ENCODE results near the gene MYL6.

MYL6 gene

DNA sequence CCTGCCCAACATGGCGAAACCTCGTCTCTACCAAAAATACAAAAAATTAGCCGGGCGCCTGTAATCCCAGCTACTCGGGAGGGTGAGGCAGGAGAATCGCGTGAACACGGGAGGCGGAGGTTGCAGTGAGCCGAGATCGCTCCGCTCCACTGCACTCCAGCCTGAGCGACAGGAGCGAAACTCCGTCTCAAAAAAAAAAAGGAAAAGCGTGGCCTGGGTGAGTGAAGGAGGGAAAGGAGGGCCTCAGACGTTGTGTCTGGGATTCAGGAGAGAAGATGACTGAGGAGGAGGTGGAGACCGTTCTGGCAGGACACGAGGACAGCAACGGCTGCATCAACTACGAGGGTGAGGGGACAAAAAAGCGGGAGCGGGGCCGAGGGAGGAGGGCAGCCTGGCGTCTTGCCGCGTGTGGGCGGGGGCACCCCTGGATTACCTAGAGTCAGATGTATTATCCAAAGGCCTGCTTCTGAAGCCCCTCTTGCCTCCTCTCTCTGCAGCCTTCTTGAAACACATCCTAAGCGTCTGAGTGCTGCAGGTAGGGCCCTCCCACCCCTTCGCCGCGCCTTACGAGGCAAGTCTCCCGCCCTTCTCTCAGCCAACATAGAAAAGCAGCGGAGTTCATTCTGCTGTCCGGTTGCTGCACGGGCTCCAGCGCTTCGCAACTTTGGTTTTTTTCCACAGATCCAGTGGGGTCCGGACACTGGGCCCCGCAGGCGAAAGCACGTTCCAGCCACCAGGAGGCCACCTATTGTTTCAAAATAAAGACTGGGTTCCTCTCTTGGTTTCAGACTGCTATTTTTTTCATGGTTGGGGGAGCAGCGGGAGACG is 744 bp upstream of the MYL6 start (continued):
- TF ChIP-seq SETDB1 (IDR thresholded peaks at IDR 0.05; ENCODE audit: insufficient read length, low read length) (no peak), ZBTB17 (tag by site-specific recombination; IDR thresholded peaks at IDR 0.05) (peak; percentile 79), KLF9 (tag by site-specific recombination; IDR thresholded peaks at IDR 0.05; ENCODE audit: low read depth) (0 out of 2 replicates have a peak, but pooled peaks have one; percentile 37), ZNF362 (tag by site-specific recombination; IDR thresholded peaks at IDR 0.05) (peak; percentile 46), PRDM1 (tag by site-specific recombination; IDR thresholded peaks at IDR 0.05) (peak; percentile 96), ZNF37A (tag by site-specific recombination; IDR thresholded peaks at IDR 0.05) (no peak), AEBP2 (tag by site-specific recombination; IDR thresholded peaks at IDR 0.05; ENCODE audit: borderline replicate concordance) (no peak), ZNF660 (tag by site-specific recombination; IDR thresholded peaks at IDR 0.05) (peak; percentile 19), ZNF16 (tag by site-specific recombination; IDR thresholded peaks at IDR 0.05; ENCODE audit: low read depth) (no peak), GLI4 (tag by site-specific recombination; IDR thresholded peaks at IDR 0.05) (no peak), ZEB2 (tag by site-specific recombination; IDR thresholded peaks at IDR 0.05) (peak; percentile 77), ZNF549 (tag by site-specific recombination; IDR thresholded peaks at IDR 0.05) (peak; percentile 98), BCL6B (tag by site-specific recombination; IDR thresholded peaks at IDR 0.05) (no peak), ZNF341 (tag by site-specific recombination; IDR thresholded peaks at IDR 0.05; ENCODE audit: low read depth) (peak; percentile 70), KLF8 (tag by site-specific recombination; IDR thresholded peaks at IDR 0.05) (peak; percentile 41), YY2 (tag by site-specific recombination; IDR thresholded peaks at IDR 0.05) (no peak), ZNF391 (tag by site-specific recombination; IDR thresholded peaks at IDR 0.05; ENCODE audit: borderline replicate concordance, low read depth) (no peak), PRDM10 (tag by site-specific recombination; IDR thresholded peaks at IDR 0.05) (peak; percentile 63), IKZF3 (tag by site-specific recombination; IDR thresholded peaks at IDR 0.05) (no peak; the same call in 1 of the 2 replicates), ZNF138 (tag by site-specific recombination; IDR thresholded peaks at IDR 0.05; ENCODE audit: borderline replicate concordance) (no peak), OVOL3 (tag by site-specific recombination; IDR thresholded peaks at IDR 0.05) (no peak), ZSCAN16 (tag by site-specific recombination; IDR thresholded peaks at IDR 0.05) (no peak), SCRT1 (tag by site-specific recombination; IDR thresholded peaks at IDR 0.05; ENCODE audit: borderline replicate concordance) (peak; percentile 65), SP7 (tag by site-specific recombination; IDR thresholded peaks at IDR 0.05) (peak; percentile 17; the same call in 1 of the 2 replicates), TCF7L2 (IDR thresholded peaks at IDR 0.05; ENCODE audit: borderline replicate concordance, low read depth, low read length) (no peak), REPIN1 (tag by site-specific recombination; IDR thresholded peaks at IDR 0.05; ENCODE audit: low read depth) (no peak)
- TF ChIP-seq, protein P1, sequence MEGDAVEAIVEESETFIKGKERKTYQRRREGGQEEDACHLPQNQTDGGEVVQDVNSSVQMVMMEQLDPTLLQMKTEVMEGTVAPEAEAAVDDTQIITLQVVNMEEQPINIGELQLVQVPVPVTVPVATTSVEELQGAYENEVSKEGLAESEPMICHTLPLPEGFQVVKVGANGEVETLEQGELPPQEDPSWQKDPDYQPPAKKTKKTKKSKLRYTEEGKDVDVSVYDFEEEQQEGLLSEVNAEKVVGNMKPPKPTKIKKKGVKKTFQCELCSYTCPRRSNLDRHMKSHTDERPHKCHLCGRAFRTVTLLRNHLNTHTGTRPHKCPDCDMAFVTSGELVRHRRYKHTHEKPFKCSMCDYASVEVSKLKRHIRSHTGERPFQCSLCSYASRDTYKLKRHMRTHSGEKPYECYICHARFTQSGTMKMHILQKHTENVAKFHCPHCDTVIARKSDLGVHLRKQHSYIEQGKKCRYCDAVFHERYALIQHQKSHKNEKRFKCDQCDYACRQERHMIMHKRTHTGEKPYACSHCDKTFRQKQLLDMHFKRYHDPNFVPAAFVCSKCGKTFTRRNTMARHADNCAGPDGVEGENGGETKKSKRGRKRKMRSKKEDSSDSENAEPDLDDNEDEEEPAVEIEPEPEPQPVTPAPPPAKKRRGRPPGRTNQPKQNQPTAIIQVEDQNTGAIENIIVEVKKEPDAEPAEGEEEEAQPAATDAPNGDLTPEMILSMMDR (tag by site-specific recombination; IDR thresholded peaks at IDR 0.05), result peak; percentile 71
- TF ChIP-seq, protein P2, sequence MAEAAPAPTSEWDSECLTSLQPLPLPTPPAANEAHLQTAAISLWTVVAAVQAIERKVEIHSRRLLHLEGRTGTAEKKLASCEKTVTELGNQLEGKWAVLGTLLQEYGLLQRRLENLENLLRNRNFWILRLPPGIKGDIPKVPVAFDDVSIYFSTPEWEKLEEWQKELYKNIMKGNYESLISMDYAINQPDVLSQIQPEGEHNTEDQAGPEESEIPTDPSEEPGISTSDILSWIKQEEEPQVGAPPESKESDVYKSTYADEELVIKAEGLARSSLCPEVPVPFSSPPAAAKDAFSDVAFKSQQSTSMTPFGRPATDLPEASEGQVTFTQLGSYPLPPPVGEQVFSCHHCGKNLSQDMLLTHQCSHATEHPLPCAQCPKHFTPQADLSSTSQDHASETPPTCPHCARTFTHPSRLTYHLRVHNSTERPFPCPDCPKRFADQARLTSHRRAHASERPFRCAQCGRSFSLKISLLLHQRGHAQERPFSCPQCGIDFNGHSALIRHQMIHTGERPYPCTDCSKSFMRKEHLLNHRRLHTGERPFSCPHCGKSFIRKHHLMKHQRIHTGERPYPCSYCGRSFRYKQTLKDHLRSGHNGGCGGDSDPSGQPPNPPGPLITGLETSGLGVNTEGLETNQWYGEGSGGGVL (tag by site-specific recombination; IDR thresholded peaks at IDR 0.05), result peak; percentile 78
